ENCODE data around the gene CCNL1.
"Not testable (repeated sequence)": the region's sequence is repeated elsewhere in the genome, so short reads cannot be mapped to it uniquely, and the experiment has no call there.

CCNL1 gene

DNA sequence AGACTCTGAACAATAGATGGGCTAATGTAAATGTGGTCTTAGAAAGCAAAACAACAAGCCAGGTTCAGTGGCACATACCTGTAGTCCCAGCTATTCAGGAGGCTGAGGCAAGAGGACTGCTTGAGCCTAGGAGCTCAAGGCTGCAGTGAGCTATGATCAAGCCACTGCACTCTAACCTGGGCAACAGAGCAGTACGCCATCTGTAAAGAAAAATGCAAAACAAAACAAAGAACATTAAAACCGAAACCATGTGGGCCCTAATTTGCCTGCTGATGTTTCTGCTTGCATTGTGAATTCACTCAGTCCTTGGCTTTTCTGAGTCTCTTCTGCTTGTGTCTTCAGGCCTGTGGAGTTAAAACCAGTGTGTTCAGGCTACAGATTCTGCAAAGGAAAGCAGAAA is 56.7 kb downstream of the CCNL1 start:
- no peak for DNase-seq (ENCODE audit: low spot score)
- Histone ChIP-seq H3K27me3 (ENCODE audit: insufficient read depth, poor library complexity, severe bottlenecking) (no peaks in the 10 kb centered on the region), H3K27ac (ENCODE audit: poor library complexity, severe bottlenecking) (peak overlapping the region; percentile 44), H3K4me3 (ENCODE audit: severe bottlenecking) (no peak overlapping the region), H3K9me3 (ENCODE audit: severe bottlenecking) (no peaks in the 10 kb centered on the region), H3K36me3 (ENCODE audit: low read depth) (no peaks in the 10 kb centered on the region), H3K4me1 (ENCODE audit: insufficient read depth, poor library complexity, severe bottlenecking) (peaks cover 26% of the 10 kb centered on the region)
- TF ChIP-seq, protein P1, sequence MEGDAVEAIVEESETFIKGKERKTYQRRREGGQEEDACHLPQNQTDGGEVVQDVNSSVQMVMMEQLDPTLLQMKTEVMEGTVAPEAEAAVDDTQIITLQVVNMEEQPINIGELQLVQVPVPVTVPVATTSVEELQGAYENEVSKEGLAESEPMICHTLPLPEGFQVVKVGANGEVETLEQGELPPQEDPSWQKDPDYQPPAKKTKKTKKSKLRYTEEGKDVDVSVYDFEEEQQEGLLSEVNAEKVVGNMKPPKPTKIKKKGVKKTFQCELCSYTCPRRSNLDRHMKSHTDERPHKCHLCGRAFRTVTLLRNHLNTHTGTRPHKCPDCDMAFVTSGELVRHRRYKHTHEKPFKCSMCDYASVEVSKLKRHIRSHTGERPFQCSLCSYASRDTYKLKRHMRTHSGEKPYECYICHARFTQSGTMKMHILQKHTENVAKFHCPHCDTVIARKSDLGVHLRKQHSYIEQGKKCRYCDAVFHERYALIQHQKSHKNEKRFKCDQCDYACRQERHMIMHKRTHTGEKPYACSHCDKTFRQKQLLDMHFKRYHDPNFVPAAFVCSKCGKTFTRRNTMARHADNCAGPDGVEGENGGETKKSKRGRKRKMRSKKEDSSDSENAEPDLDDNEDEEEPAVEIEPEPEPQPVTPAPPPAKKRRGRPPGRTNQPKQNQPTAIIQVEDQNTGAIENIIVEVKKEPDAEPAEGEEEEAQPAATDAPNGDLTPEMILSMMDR (IDR thresholded peaks at IDR 0.05; ENCODE audit: poor library complexity, severe bottlenecking) = no peak
- ATAC-seq (ENCODE audit: low read depth) = no peak

DNA sequence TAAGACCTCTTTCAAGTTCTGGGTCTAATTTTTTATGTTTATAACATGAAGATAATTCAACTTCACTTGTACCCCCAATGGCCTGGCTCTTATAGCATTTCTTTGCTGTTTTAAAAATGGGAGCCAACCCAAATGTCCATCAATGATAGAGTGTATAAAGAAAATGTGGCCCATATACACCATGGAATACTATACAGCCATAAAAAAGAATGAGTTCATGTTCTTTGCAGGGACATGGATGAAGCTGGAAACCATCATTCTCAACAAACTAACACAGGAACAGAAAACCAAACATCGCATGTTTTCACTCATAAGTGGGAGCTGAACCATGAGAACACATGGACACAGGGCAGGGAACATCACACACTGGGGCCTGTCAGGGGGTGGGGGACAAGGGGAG is 57.4 kb downstream of the CCNL1 start:
- H3K27ac ChIP-seq (ENCODE audit: poor library complexity, severe bottlenecking); H3K27me3 ChIP-seq (ENCODE audit: insufficient read depth, poor library complexity, severe bottlenecking); H3K9me3 ChIP-seq (ENCODE audit: severe bottlenecking); H3K4me3 ChIP-seq (ENCODE audit: severe bottlenecking); DNase-seq (ENCODE audit: low spot score); H3K36me3 ChIP-seq (ENCODE audit: low read depth); ATAC-seq (ENCODE audit: low read depth): not testable (repeated sequence)
- peaks cover 26% of the 10 kb centered on the region for H3K4me1 ChIP-seq (ENCODE audit: insufficient read depth, poor library complexity, severe bottlenecking)

DNA sequence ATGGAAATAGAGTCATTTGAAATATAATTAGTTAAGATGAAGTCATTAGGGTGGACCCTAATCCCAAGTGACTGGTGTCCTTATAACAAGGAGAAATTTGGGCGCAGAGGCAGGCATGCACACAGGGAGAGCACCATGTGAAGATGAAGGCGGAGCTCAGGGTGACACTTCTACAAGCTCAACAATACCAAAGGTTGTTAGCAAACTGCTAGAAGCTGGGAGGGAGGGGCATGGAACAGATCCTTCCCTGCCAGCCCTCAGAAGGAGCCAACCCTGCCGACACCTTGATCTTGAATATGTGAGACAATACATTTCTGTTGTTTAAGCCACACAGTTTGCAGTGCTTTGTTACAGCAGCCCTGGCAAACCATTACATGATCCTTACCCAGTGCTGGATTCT is 57.8 kb downstream of the CCNL1 start:
- Histone ChIP-seq H3K9me3 (ENCODE audit: severe bottlenecking) (no peaks in the 10 kb centered on the region), H3K4me1 (ENCODE audit: insufficient read depth, poor library complexity, severe bottlenecking) (peaks cover 26% of the 10 kb centered on the region), H3K4me3 (ENCODE audit: severe bottlenecking) (no peak overlapping the region), H3K27ac (ENCODE audit: poor library complexity, severe bottlenecking) (no peak overlapping the region), H3K36me3 (ENCODE audit: low read depth) (no peaks in the 10 kb centered on the region), H3K27me3 (ENCODE audit: insufficient read depth, poor library complexity, severe bottlenecking) (no peaks in the 10 kb centered on the region)
- no peak for ATAC-seq (ENCODE audit: low read depth)
- TF ChIP-seq, protein P1 (IDR thresholded peaks at IDR 0.05; ENCODE audit: poor library complexity, severe bottlenecking) = no peak
- no peak for DNase-seq (ENCODE audit: low spot score)

DNA sequence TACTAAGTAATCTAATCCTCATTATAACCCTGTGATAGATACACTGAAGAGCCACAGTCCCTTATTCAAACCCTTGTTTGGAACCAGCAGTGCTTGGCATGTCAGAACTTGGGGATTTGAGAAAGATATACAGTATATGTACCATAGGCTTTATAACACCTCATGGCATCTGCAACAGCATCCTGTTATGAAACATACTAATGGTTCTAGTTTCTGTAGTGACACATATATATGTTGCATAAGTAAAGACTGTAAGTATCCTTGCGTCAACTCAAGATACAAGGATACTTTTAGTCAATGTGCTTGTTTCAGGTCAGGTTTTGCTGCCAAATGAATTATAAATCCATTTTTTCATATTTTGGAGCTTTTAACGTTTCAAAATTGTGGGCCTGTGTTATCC is 58.5 kb downstream of the CCNL1 start:
- Histone ChIP-seq H3K27me3 (ENCODE audit: insufficient read depth, poor library complexity, severe bottlenecking) (no peaks in the 10 kb centered on the region), H3K9me3 (ENCODE audit: severe bottlenecking) (no peaks in the 10 kb centered on the region), H3K4me3 (ENCODE audit: severe bottlenecking) (no peak overlapping the region), H3K36me3 (ENCODE audit: low read depth) (no peaks in the 10 kb centered on the region), H3K4me1 (ENCODE audit: insufficient read depth, poor library complexity, severe bottlenecking) (peaks cover 26% of the 10 kb centered on the region), H3K27ac (ENCODE audit: poor library complexity, severe bottlenecking) (no peak overlapping the region)
- ATAC-seq (ENCODE audit: low read depth) = peak; percentile 43; the same call in 1 of the 3 replicates
- no peak for DNase-seq (ENCODE audit: low spot score)
- TF ChIP-seq, protein P1 (IDR thresholded peaks at IDR 0.05; ENCODE audit: poor library complexity, severe bottlenecking) = no peak

DNA sequence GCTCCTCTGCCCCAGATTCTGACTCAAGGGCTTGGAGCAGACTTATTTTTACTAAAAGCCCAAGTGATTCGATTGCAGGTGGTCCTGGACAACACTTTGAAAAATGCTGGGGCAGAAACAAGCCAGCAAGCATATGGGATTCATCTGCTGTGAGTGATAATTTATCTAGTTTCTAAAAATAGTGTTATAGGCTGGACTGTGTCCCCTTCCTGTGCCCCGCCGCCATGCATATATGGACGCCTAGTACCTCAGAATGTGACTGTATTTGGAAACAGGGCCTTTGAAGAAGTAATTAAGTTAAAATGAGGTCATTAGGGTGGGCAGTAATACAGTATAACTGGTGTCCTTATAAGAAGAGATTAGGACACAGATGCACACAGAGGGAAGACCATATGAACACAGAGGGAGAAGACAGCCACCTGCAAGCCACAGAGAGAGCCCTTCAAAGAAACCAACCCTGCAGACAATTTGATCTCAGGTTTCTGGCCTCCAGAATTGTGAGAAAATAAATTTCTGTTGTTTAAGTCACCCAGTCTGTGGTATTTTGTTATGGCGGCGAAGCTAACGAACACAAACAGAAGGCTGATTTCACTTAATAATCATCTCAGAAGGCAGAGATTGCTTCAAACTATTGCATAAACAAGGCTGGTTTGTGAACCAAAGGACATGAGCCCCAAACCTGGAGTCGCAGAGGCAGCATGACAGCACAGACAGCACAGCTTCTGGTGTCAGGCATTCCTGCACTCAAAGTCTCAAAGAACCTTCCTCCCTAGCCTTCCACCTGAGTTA is 59.1 kb downstream of the CCNL1 start:
- no peak for ATAC-seq (ENCODE audit: low read depth)
- H3K36me3 ChIP-seq (ENCODE audit: low read depth) = no peaks in the 10 kb centered on the region
- DNase-seq (ENCODE audit: low spot score) = no peak
- peaks cover 26% of the 10 kb centered on the region for H3K4me1 ChIP-seq (ENCODE audit: insufficient read depth, poor library complexity, severe bottlenecking)
- H3K27ac ChIP-seq (ENCODE audit: poor library complexity, severe bottlenecking) = no peak overlapping the region
- no peak overlapping the region for H3K4me3 ChIP-seq (ENCODE audit: severe bottlenecking)
- no peaks in the 10 kb centered on the region for H3K9me3 ChIP-seq (ENCODE audit: severe bottlenecking)
- TF ChIP-seq, protein P1 (IDR thresholded peaks at IDR 0.05; ENCODE audit: poor library complexity, severe bottlenecking) = no peak
- H3K27me3 ChIP-seq (ENCODE audit: insufficient read depth, poor library complexity, severe bottlenecking) = no peaks in the 10 kb centered on the region
